Neural cell (in vitro differentiated cells): ENCODE measurements around the gene FCER2. TPM values are rescaled to one million over a fixed set of nuclear protein-coding genes. Genes with fewer than 3 reads are reported as not detected.

ENCODE experiments used
- H2AFZ ChIP-seq: fragments of 200-600, 300-800 bp; sonication (generic), shearing (Covaris generic); 2 replicates; pipeline ENCODE4 v1.6.0; 2014; ENCODE audit warnings: low read depth, mild to moderate bottlenecking, antibody characterized with exemption, low read length, moderate library complexity
- H3F3A ChIP-seq: fragments of 200-600 bp; shearing (Covaris generic); 2 replicates; pipeline ENCODE4 v1.6.1; 2016; ENCODE audit warnings: mild to moderate bottlenecking, moderate library complexity, mixed read lengths, antibody characterized with exemption, low read length; ENCODE audit not compliant: insufficient read depth, poor library complexity, severe bottlenecking
- H3K27ac ChIP-seq: fragments of 200-600, 300-800 bp; sonication (generic), shearing (Covaris generic); 2 replicates; pipeline ENCODE4 v1.5.1; 2014; ENCODE audit warnings: mild to moderate bottlenecking, low read length, moderate library complexity
- H3K27me3 ChIP-seq: fragments of 300-800, 200-600 bp; sonication (generic), shearing (Covaris generic); 2 replicates; pipeline ENCODE4 v1.6.0; 2014; ENCODE audit warnings: mild to moderate bottlenecking, low read depth, low read length, moderate library complexity; ENCODE audit not compliant: insufficient read depth
- H3K36me3 ChIP-seq: fragments of 300-800, 200-600 bp; sonication (generic), shearing (Covaris generic); 2 replicates; pipeline ENCODE4 v1.5.1; 2014; ENCODE audit warnings: mild to moderate bottlenecking, antibody characterized with exemption, low read length, moderate library complexity; ENCODE audit not compliant: insufficient read depth
- H3K4me2 ChIP-seq: fragments of 300-800, 200-600 bp; sonication (generic), shearing (Covaris generic); 2 replicates; pipeline ENCODE4 v1.6.0; 2014; ENCODE audit warnings: mild to moderate bottlenecking, low read length
- H3K4me3 ChIP-seq: fragments of 300-800, 200-600 bp; sonication (generic), shearing (Covaris generic); 2 replicates; pipeline ENCODE4 v1.5.1; 2014; ENCODE audit warnings: mild to moderate bottlenecking, low read length, moderate library complexity
- H3K79me2 ChIP-seq: fragments of 200-600 bp; shearing (Covaris generic); replicated peaks from 2 replicates; pipeline ENCODE4 v1.6.0; 2014; ENCODE audit warnings: mild to moderate bottlenecking, low read length, moderate library complexity; ENCODE audit not compliant: insufficient read depth
- H3K9ac ChIP-seq: fragments of 300-800, 200-600 bp; sonication (generic), shearing (Covaris generic); 2 replicates; pipeline ENCODE4 v1.6.1; 2016; ENCODE audit warnings: mild to moderate bottlenecking, low read length, mixed read lengths
- H3K9me2 ChIP-seq: fragments of 200-600 bp; shearing (Covaris generic); 2 replicates; pipeline ENCODE4 v1.6.1; 2016; ENCODE audit warnings: mild to moderate bottlenecking, low read length, mixed read lengths; ENCODE audit not compliant: insufficient read depth
- H3K9me3 ChIP-seq: fragments of 200-600, 300-800 bp; sonication (generic), shearing (Covaris generic); 2 replicates; pipeline ENCODE4 v1.6.1; 2016; ENCODE audit warnings: mild to moderate bottlenecking, mixed run types, low read length, moderate library complexity, mixed read lengths
- H4K20me1 ChIP-seq: fragments of 200-600 bp; shearing (Covaris generic); 2 replicates; pipeline ENCODE4 v1.6.1; 2016; ENCODE audit warnings: mild to moderate bottlenecking, mixed run types; ENCODE audit not compliant: insufficient read depth
- CTCF ChIP-seq: fragments of 450-650 bp; IDR thresholded peaks from 2 replicates; pipeline ENCODE4 v1.5.1; 2014; ENCODE audit warnings: antibody characterized with exemption, mild to moderate bottlenecking, moderate library complexity; ENCODE audit not compliant: poor library complexity, severe bottlenecking
- EP300 ChIP-seq: fragments of 450-650 bp; conservative IDR thresholded peaks from 2 replicates; pipeline ENCODE4 v1.6.1; 2014; ENCODE audit warnings: antibody characterized with exemption, mild to moderate bottlenecking, moderate library complexity; ENCODE audit not compliant: poor library complexity, severe bottlenecking
- EZH2 ChIP-seq: fragments of 200-600, 300-800 bp; shearing (Covaris generic), sonication (generic); IDR thresholded peaks from 2 replicates; pipeline ENCODE4 v1.6.1; 2014; ENCODE audit warnings: antibody characterized with exemption, low read length, borderline replicate concordance, mild to moderate bottlenecking; ENCODE audit not compliant: insufficient read depth, poor library complexity, severe bottlenecking
- MXI1 ChIP-seq: fragments of 450-650 bp; conservative IDR thresholded peaks from 2 replicates; pipeline ENCODE4 v1.6.1; 2014; ENCODE audit warnings: antibody characterized with exemption, mild to moderate bottlenecking; ENCODE audit not compliant: poor library complexity, severe bottlenecking
- POLR2AphosphoS5 ChIP-seq: IDR thresholded peaks from 2 replicates; pipeline ENCODE4 v1.6.1; 2012
- RAD21 ChIP-seq: fragments of 450-650 bp; conservative IDR thresholded peaks from 2 replicates; pipeline ENCODE4 v1.6.1; 2014; ENCODE audit warnings: antibody characterized with exemption, mild to moderate bottlenecking, moderate library complexity
- SMC3 ChIP-seq: fragments of 450-650 bp; conservative IDR thresholded peaks from 2 replicates; pipeline ENCODE4 v1.6.1; 2014; ENCODE audit warnings: antibody characterized with exemption, mild to moderate bottlenecking, moderate library complexity; ENCODE audit not compliant: poor library complexity
- TAF1 ChIP-seq: IDR thresholded peaks from 2 replicates; pipeline ENCODE4 v1.6.1; 2012; ENCODE audit warnings: low read depth
- polyA plus RNA-seq: library from polyadenylated mRNA; depleted of rRNA; stranded (reverse); fragments of >200 nt; gene quantifications from 2 replicates; pipeline ENCODE4 v1.2.3, GENCODE V29; 2014
- TF ChIP-seq, protein P1 (sequence below): IDR thresholded peaks from 2 replicates; pipeline ENCODE4 v1.6.1; 2012; ENCODE audit warnings: borderline replicate concordance

FCER2 gene
- polyA plus RNA-seq, 1 donor from 2014 or later = not detected

GRCh38 chr19:7729831-7730285 lies 27.9 kb upstream of the FCER2 start:
- Histone ChIP-seq H3K27ac (no peak overlapping the region), H3K9me2 (no peaks in the 10 kb centered on the region), H3K4me3 (no peak overlapping the region), H3K27me3 (peaks cover 63% of the 10 kb centered on the region), H3K4me2 (no peak overlapping the region), H3K9me3 (no peaks in the 10 kb centered on the region), H2AFZ (no peak overlapping the region), H3K9ac (no peak overlapping the region), H3K79me2 (no peaks in the 10 kb centered on the region), H3F3A (no peaks in the 10 kb centered on the region), H4K20me1 (no peaks in the 10 kb centered on the region), H3K36me3 (no peaks in the 10 kb centered on the region)
- TF ChIP-seq, protein P1, sequence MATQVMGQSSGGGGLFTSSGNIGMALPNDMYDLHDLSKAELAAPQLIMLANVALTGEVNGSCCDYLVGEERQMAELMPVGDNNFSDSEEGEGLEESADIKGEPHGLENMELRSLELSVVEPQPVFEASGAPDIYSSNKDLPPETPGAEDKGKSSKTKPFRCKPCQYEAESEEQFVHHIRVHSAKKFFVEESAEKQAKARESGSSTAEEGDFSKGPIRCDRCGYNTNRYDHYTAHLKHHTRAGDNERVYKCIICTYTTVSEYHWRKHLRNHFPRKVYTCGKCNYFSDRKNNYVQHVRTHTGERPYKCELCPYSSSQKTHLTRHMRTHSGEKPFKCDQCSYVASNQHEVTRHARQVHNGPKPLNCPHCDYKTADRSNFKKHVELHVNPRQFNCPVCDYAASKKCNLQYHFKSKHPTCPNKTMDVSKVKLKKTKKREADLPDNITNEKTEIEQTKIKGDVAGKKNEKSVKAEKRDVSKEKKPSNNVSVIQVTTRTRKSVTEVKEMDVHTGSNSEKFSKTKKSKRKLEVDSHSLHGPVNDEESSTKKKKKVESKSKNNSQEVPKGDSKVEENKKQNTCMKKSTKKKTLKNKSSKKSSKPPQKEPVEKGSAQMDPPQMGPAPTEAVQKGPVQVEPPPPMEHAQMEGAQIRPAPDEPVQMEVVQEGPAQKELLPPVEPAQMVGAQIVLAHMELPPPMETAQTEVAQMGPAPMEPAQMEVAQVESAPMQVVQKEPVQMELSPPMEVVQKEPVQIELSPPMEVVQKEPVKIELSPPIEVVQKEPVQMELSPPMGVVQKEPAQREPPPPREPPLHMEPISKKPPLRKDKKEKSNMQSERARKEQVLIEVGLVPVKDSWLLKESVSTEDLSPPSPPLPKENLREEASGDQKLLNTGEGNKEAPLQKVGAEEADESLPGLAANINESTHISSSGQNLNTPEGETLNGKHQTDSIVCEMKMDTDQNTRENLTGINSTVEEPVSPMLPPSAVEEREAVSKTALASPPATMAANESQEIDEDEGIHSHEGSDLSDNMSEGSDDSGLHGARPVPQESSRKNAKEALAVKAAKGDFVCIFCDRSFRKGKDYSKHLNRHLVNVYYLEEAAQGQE = no peak
- TF ChIP-seq POLR2AphosphoS5 = no peak
- no peak for TF ChIP-seq EP300
- no peak for TF ChIP-seq SMC3
- no peak for TF ChIP-seq EZH2
- TF ChIP-seq MXI1 = no peak
- no peak for TF ChIP-seq CTCF
- TF ChIP-seq RAD21 = no peak
- no peak for TF ChIP-seq TAF1

GRCh38 chr19:7729211-7729610 lies 27.3 kb upstream of the FCER2 start:
- H3K27ac ChIP-seq = no peak overlapping the region
- H4K20me1 ChIP-seq = no peaks in the 10 kb centered on the region
- no peaks in the 10 kb centered on the region for H3K79me2 ChIP-seq
- no peaks in the 10 kb centered on the region for H3F3A ChIP-seq
- H3K27me3 ChIP-seq = peaks cover 62% of the 10 kb centered on the region
- H3K4me3 ChIP-seq = no peak overlapping the region
- H3K9ac ChIP-seq = no peak overlapping the region
- no peaks in the 10 kb centered on the region for H3K36me3 ChIP-seq
- H2AFZ ChIP-seq = no peak overlapping the region
- no peaks in the 10 kb centered on the region for H3K9me3 ChIP-seq
- H3K9me2 ChIP-seq = no peaks in the 10 kb centered on the region
- no peak overlapping the region for H3K4me2 ChIP-seq
- TF ChIP-seq CTCF = no peak
- TF ChIP-seq EP300 = no peak
- no peak for TF ChIP-seq POLR2AphosphoS5
- no peak for TF ChIP-seq MXI1
- TF ChIP-seq TAF1 = no peak
- no peak for TF ChIP-seq EZH2
- no peak for TF ChIP-seq RAD21
- TF ChIP-seq SMC3 = no peak
- TF ChIP-seq, protein P1 = no peak
